Testis (tissue), 3 donors: ENCODE measurements around the gene GGPS1. TPM values are rescaled to one million over a fixed set of nuclear protein-coding genes. Genes with fewer than 3 reads are reported as not detected.

Source experiments
- DNase-seq: peaks from one replicate; pipeline ENCODE4 v3.0.0-alpha.2; 2019
- H3K27ac ChIP-seq, 2 donors: fragments of 200-600 bp; sonication (generic); one replicate each; pipeline ENCODE4 v1.5.1; 2019
- H3K27me3 ChIP-seq: fragments of 200-600 bp; sonication (generic); one replicate; pipeline ENCODE4 v1.5.1; 2019
- H3K36me3 ChIP-seq: fragments of 200-600 bp; sonication (generic); one replicate; pipeline ENCODE4 v1.5.1; 2017; ENCODE audit warnings: low read depth; ENCODE audit errors: missing control alignments
- H3K4me1 ChIP-seq: fragments of 200-600 bp; sonication (generic); one replicate; pipeline ENCODE4 v1.5.1; 2019
- H3K4me3 ChIP-seq, 2 donors: fragments of 200-600 bp; sonication (generic); one replicate each; pipeline ENCODE4 v1.5.1; 2017 to 2019
- H3K9me3 ChIP-seq: fragments of 200-600 bp; sonication (generic); one replicate; pipeline ENCODE4 v1.5.1; 2017
- POLR2A ChIP-seq: fragments of 450-650 bp; IDR thresholded peaks from one replicate; pipeline ENCODE4 v1.6.1; 2017; ENCODE audit warnings: antibody characterized with exemption, mild to moderate bottlenecking, moderate library complexity
- WGBS, 2 donors: methylation state at CpG; one replicate each; pipeline ENCODE4 v1.1.5; 2018; 5-methylcytosine and 5-hydroxymethylcytosine counted together
- intact Hi-C: fragments of 100-400 bp; cut with DNase I; formaldehyde crosslinking; loops from one replicate; pipeline ENCODE4 v1.15.1; 2023; ENCODE audit warnings: low total_unique reads
- polyA plus RNA-seq: library from polyadenylated mRNA; stranded (reverse); fragments of 350-450 nt; fragmentation: Illumina TruSeq; extraction: RNeasy Lipid Tissue Mini Kit (QIAGEN cat#74804); gene quantifications from one replicate; pipeline ENCODE4 v1.2.3, GENCODE V29; 2014; ENCODE audit warnings: low read depth, low replicate concordance; ENCODE audit not compliant: insufficient read depth
- total RNA-seq, 2 donors: library from RNA; depleted of rRNA; stranded (reverse); fragments of >200 nt; gene quantifications; one replicate each; pipeline ENCODE4 v1.2.3, GENCODE V29; 2016
- TF ChIP-seq, protein P1 (sequence below), 3 experiments: fragments of 450-650 bp in 2 of 3; fragments of 200-600 bp in 1 of 3; sonication (generic) in 1 of 3; IDR thresholded peaks; one replicate each; pipeline ENCODE4 v1.5.1; 2016 to 2019; ENCODE audit warnings: antibody characterized with exemption in 3 of 3, mild to moderate bottlenecking in 2 of 3, moderate library complexity in 1 of 3

GGPS1 gene
- total and polyA plus RNA-seq, 3 donors from 2014 or later = 29.4 to 73.0 (median 37.4) TPM

DNA sequence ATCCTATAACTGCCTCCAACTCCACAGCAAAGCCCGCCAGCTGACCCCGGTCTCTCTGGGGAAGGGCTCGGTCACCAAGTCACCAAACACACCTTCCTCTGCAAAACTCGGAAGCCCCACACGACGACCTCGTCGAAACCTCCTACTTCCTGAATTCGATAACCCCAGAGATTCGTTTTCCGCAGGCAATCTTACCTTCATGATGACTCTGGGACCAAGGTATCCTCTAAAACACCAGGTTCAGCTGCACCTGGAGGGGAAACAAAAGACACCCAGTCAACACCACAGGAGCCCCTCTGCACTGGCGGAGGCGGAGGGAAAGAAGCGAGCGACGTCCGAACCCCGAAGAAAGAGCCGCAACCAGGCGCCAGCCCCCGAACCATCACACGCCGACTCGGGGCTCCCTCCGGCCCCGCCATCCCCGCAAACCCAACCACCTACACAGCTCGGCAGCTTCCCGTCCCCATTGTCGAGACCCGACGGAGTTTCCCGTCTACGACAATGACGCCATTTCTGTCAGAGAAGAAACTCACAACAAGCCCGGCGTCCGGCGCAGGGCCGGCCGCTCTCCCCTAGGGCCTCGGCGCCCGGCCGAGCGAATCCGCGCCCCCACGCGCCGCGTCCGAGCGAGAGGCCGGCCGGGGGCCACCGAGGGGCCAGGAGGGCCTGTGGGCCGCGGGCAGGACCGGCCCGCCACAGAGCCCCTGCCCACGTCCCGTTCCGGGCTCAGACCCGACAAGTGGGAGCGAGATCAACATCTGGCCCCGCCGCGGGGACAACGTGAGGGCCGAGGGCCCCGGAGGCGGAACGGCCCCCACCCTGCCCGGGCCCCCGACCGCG lies 1.4 kb upstream of the GGPS1 start:
- H3K27me3 ChIP-seq = no peaks in the 10 kb centered on the region
- peak overlapping the region; percentile 99 for H3K27ac ChIP-seq
- H3K9me3 ChIP-seq = no peaks in the 10 kb centered on the region
- WGBS, 2 donors = 0 to 1% methylated on average over 13 to 64 of the region's 78 CpGs
- intact Hi-C loops = loop anchor here (10.0 kb wide), 1 partner anchor 222 kb away; no protein-coding TSS in a partner anchor
- no peaks in the 10 kb centered on the region for H3K36me3 ChIP-seq
- no peak for TF ChIP-seq POLR2A
- TF ChIP-seq, protein P1, sequence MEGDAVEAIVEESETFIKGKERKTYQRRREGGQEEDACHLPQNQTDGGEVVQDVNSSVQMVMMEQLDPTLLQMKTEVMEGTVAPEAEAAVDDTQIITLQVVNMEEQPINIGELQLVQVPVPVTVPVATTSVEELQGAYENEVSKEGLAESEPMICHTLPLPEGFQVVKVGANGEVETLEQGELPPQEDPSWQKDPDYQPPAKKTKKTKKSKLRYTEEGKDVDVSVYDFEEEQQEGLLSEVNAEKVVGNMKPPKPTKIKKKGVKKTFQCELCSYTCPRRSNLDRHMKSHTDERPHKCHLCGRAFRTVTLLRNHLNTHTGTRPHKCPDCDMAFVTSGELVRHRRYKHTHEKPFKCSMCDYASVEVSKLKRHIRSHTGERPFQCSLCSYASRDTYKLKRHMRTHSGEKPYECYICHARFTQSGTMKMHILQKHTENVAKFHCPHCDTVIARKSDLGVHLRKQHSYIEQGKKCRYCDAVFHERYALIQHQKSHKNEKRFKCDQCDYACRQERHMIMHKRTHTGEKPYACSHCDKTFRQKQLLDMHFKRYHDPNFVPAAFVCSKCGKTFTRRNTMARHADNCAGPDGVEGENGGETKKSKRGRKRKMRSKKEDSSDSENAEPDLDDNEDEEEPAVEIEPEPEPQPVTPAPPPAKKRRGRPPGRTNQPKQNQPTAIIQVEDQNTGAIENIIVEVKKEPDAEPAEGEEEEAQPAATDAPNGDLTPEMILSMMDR (IDR thresholded peaks at IDR 0.05) = no peak
- peak; percentile 49 for DNase-seq
- H3K4me3 ChIP-seq = peak overlapping the region; percentile 96 to 100
- peaks cover 15% of the 10 kb centered on the region for H3K4me1 ChIP-seq

DNA sequence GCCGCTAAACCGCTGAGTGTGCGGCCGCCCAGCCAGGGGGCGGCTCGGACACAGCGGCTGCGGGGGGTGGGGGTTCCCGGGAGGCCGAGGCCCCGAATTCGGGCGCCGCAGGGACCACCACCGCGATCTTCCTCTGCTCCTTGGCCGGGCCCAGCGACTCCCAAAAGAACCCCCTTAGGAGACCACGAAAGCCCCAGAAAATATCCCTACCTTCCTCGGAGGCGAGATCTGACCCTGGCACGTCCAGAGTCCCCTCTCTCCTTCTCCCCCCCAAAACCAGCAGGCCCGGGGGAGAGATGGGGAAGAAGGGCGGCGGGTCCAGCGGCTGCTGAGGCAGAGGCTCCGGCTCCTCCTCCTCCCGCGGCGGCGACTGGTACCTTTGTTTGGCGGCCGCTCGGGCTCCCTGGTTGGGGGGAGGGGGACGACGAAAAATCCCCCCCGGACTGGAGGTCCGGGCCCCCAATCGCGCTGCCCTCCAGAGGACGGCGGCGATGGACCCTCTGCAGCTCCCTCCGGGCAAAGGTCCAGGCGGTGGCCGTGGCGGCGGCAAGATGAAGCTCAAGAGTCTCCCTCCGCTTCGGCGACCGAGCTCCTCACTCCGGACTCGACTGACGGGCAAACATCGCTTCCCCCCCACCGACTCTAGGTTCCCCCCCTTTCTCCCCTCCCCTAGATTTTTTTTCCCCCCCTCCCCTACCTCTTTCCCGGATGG lies 655 bp upstream of the GGPS1 start, which contains the start of gene ARID4B:
ARID4B (minus strand) TSS at position 621 of the 712 bp plus-strand sequence. CDS start 1,260 bp downstream, outside the sequence.
- peak within 1 kb of the TSS; percentile 99 for H3K27ac ChIP-seq
- H3K9me3 ChIP-seq = no peaks in the 10 kb centered on the region
- H3K36me3 ChIP-seq = no peaks in the 10 kb centered on the region
- DNase-seq = no peak
- WGBS, 2 donors = 1 to 2% methylated on average over 17 to 58 of the region's 58 CpGs
- peak within 1 kb of the TSS; percentile 96 to 100 for H3K4me3 ChIP-seq
- intact Hi-C loops = loop anchor here (10.0 kb wide), 1 partner anchor 223 kb away; no protein-coding TSS in a partner anchor
- peaks cover 15% of the 10 kb centered on the region for H3K4me1 ChIP-seq
- TF ChIP-seq, protein P1 (IDR thresholded peaks at IDR 0.05) = no peak
- TF ChIP-seq POLR2A = peak; percentile 44
- no peaks in the 10 kb centered on the region for H3K27me3 ChIP-seq

DNA sequence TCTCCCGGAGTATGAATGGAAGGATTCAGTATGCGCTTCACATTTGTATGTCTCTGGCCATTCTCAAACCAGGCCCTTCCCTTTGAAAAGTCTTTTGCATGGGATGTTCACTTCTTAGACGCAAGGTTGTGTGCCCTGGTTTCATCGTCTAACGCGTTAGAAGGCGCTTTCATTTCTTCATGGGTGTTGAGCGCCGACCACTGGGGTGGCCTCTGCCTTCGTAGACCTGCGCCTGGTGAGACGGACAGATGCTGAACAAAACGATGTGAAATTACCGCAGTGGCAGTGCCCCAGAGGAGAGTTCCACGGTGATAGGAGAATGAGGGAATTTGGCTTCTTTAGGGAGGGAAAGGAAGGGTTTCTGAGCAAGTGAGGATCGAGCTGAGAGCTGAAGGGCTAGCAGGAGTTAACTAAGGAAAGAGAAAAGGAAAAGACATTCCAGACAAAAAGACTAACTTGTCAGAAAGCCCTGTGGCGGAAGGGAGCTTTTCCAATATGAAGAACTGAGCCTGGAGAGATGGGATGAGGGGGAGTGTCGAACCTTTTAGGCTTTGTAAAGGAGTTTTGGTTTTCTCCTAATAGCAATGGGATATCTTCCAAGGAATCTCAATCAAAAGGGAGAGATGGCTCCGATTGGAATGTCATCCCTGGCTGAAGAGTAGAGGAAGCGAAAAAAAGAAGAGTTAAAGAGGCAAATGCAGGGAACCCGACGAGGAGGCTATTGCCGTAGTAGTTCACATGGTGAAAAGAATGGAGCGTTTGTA lies 951 bp downstream of the GGPS1 start:
- H3K27me3 ChIP-seq = no peaks in the 10 kb centered on the region
- H3K4me3 ChIP-seq = peak overlapping the region; percentile 96 to 100
- peak; percentile 40 for DNase-seq
- H3K36me3 ChIP-seq = no peaks in the 10 kb centered on the region
- WGBS, 2 donors = 1 to 2% methylated on average over 24 of the region's 24 CpGs
- intact Hi-C loops = loop anchor here (10.0 kb wide), 1 partner anchor 225 kb away; no protein-coding TSS in a partner anchor
- H3K27ac ChIP-seq = peak overlapping the region; percentile 87 to 99
- peaks cover 15% of the 10 kb centered on the region for H3K4me1 ChIP-seq
- no peaks in the 10 kb centered on the region for H3K9me3 ChIP-seq
- TF ChIP-seq, protein P1 (IDR thresholded peaks at IDR 0.05) = no peak
- no peak for TF ChIP-seq POLR2A

DNA sequence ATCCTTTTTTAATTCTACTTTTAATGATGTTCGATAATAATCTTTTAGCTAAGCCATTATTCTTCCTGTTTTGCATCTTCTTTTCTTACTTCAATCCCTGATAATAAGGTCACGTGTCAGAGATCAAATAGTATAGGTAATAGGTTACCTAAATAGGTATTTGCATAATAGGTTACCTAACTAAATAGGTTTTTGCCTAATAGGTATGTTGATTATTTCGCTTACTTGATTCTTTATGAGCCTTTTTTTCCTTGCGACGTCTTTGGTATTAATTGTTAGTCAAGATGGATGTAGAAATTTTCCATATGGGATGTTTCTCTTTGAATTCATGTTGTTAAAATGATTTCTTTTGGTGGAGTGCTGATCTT lies 2.5 kb downstream of the GGPS1 start:
- peaks cover 7% of the 10 kb centered on the region for H3K4me1 ChIP-seq
- intact Hi-C loops = no loop called here
- WGBS, 2 donors = 64 to 65% methylated on average over 5 of the region's 5 CpGs
- H3K9me3 ChIP-seq = no peaks in the 10 kb centered on the region
- H3K4me3 ChIP-seq = no peak overlapping the region
- TF ChIP-seq POLR2A = no peak
- TF ChIP-seq, protein P1 (IDR thresholded peaks at IDR 0.05) = no peak
- no peaks in the 10 kb centered on the region for H3K36me3 ChIP-seq
- no peak for DNase-seq
- no peak overlapping the region for H3K27ac ChIP-seq
- H3K27me3 ChIP-seq = no peaks in the 10 kb centered on the region
